Keratinocyte (primary cell): Measurements from ENCODE around the gene IRGQ.

Experiments
- CTCF ChIP-seq, 3 experiments: IDR thresholded peaks in 1 of 3; conservative IDR thresholded peaks in 1 of 3; optimal IDR thresholded peaks in 1 of 3; 2 replicates in 2 of 3; 3 replicates in 1 of 3; pipeline versions ENCODE3 to v1.5.1; 2011; ENCODE audit warnings: low read length in 3 of 3, mild to moderate bottlenecking in 3 of 3, moderate library complexity in 2 of 3, control low read depth in 1 of 3, inconsistent platforms in 1 of 3; ENCODE audit not compliant: insufficient read depth in 2 of 3; ENCODE audit errors: extremely low read depth in 1 of 3
- EZH2 ChIP-seq: IDR thresholded peaks from one replicate; pipeline ENCODE4 v1.6.1; 2012; ENCODE audit warnings: inconsistent platforms, mild to moderate bottlenecking, low read length, moderate library complexity

- TF ChIP-seq CTCF (optimal IDR thresholded peaks at IDR 0.05 in 1 of 3, IDR thresholded peaks at IDR 0.05 in 1 of 3, conservative IDR thresholded peaks at IDR 0.05 in 1 of 3; ENCODE audit: extremely low read depth in 1 of 3, insufficient read depth in 2 of 3, low read length in 3 of 3), result no peak
- TF ChIP-seq EZH2, result no peak
Measured at GRCh38 chr19:43596842-43597461, 1.0 kb upstream of the IRGQ start.
